Fibroblast of villous mesenchyme (primary cell): ENCODE measurements around the gene MEIS3. TPM values are rescaled to one million over a fixed set of nuclear protein-coding genes. Genes with fewer than 3 reads are reported as not detected.
A peak's percentile ranks its signal among the peaks of the same experiment; 100 is the strongest.
"Not testable (repeated sequence)": the region's sequence is repeated elsewhere in the genome, so short reads cannot be mapped to it uniquely, and the experiment has no call there.

Experiments used
- DNase-seq: peaks from one replicate; pipeline ENCODE4 v3.0.0-alpha.2; 2010; ENCODE audit warnings: low read depth
- H3K4me3 ChIP-seq: 2 replicates; pipeline ENCODE4 v1.5.1; 2011; ENCODE audit warnings: low read depth, mild to moderate bottlenecking, low read length
- total RNA-seq: library from RNA; depleted of rRNA; stranded (reverse); fragments of >200 nt; gene quantifications from 2 replicates; pipeline ENCODE4 v1.2.3, GENCODE V29; 2012
- TF ChIP-seq, protein P1 (sequence below): IDR thresholded peaks from 2 replicates; pipeline ENCODE4 v1.5.1; 2012; ENCODE audit warnings: low read depth, mild to moderate bottlenecking, low read length; ENCODE audit not compliant: insufficient read depth

The MEIS3 gene
- total RNA-seq, 1 donor, result 38.0 TPM

DNA sequence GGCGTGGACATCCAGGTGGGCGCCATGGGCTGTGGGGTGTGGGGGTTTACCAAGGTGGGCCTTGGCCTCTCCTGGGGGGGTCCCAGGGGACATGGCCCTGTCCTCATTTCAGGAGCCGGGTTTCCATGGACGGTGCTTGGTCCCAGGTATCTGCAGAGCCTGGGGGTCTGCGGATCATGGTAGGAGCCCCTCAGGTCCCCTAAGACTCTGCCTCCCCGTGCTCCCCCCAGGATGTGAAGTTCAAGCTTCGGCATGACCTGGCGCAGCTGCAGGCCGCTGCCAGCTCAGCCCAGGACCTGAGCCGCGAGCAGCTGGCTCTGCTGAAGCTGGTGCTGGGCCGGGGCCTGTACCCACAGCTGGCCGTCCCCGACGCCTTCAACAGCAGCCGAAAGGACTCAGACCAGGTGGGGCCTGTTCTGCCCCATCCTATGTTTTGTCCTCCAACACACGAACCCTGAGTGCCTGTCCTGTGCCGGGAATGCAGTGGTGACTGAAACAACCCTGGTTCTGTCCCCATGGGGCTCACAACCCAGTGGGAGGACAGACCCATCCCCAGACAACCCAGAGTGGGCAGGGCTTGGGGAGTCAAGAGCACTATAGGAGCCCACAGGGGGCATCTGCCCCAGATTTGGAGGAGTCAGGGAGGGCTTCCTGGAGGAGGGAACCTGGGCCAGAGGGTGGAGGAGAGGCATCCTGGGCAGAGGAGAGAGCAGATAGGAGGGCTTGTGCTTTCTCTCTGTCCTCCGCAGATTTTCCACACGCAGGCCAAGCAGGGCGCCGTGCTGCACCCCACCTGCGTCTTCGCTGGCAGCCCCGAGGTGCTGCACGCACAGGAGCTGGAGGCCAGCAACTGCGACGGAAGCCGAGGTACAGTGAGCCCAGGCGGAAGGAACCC, 43.4 kb downstream of the MEIS3 start:
- no peak for DNase-seq
- no peak overlapping the region for H3K4me3 ChIP-seq
- TF ChIP-seq, protein P1, sequence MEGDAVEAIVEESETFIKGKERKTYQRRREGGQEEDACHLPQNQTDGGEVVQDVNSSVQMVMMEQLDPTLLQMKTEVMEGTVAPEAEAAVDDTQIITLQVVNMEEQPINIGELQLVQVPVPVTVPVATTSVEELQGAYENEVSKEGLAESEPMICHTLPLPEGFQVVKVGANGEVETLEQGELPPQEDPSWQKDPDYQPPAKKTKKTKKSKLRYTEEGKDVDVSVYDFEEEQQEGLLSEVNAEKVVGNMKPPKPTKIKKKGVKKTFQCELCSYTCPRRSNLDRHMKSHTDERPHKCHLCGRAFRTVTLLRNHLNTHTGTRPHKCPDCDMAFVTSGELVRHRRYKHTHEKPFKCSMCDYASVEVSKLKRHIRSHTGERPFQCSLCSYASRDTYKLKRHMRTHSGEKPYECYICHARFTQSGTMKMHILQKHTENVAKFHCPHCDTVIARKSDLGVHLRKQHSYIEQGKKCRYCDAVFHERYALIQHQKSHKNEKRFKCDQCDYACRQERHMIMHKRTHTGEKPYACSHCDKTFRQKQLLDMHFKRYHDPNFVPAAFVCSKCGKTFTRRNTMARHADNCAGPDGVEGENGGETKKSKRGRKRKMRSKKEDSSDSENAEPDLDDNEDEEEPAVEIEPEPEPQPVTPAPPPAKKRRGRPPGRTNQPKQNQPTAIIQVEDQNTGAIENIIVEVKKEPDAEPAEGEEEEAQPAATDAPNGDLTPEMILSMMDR, result no peak

DNA sequence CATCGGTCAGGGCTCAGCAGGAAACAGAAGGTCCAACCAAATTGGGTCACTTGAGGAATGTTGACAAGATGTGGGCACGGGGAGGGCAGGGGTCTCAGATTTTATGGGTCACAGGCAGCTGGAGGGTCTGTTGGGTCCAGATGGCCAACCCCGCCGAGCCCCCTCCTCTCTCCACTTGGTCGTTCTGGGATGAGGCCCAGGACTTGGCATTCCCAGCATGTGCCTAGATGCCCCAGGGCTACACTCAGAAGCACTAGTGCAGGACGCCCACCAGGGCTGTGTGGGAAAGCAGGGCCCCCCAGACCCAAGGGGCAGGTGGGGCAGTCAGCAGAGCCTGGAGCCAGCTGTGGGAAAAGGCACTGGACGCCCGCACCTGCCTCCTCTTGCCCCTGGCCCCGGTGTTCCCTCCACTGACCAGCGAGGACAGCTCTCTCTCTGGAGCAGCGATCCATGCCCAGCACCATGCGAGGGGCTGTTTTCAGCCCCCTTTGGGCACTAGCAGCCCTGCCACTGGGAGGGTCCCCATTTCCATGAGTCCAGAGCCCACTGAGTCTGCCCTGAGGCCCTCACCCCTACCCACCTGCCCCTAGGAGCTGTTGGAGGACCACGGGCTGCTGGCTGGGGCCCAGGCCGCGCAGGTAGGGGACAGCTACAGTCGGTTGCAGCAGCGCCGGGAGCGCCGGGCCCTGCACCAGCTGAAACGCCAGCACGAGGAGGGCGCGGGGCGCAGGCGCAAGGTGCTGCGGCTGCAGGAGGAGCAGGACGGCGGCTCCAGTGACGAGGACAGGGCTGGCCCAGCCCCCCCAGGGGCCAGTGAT, 44.2 kb downstream of the MEIS3 start:
- H3K4me3 ChIP-seq, result no peak overlapping the region
- no peak for DNase-seq
- TF ChIP-seq, protein P1, result no peak

DNA sequence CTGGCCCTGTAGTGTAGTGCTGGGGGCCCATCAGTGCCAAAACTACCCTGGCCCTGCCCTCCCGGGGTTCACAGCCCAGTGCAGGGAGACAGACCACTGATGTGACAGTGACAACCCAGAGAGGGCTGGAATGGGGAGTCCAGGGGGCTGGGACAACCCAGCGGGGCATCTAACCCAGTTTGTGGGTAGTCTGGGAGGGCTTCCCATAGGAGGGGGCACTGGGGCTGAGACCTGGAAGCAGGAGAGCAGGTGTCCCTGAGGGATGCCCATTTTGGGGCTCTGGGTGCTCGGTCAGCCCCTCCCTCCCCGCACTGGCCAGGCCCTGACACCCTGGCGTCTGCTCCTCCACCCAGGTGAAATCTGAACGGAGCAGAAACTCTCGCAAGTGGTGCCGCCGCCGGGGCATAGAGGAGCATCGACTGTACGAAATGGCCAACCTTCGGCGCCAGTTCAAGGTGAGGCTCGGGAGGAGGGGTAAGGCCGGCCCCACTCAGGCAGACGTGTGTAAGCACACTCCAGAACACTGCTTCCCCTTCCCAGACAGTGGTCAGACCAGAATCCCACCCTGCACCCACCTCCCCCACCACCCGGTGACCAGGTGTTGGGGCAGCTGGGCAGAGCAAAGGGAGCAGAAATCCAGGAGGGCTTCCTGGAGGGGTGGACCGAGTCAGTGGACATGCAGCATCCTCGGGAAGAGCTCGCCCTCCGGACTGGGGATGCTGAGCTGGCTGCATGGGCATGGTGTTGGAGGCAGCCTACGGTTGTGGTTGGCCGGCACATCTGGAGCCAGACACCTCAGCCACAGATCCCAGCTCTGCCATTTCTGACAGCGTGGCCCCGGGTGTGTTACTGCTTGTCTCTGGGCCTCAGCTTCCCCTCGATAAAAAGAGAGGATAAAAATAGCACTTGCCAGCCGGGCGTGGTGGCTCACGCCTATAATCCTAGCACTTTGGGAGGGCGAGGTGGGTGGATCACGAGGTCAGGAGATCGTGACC, 45.8 kb downstream of the MEIS3 start:
- DNase-seq, result no peak

DNA sequence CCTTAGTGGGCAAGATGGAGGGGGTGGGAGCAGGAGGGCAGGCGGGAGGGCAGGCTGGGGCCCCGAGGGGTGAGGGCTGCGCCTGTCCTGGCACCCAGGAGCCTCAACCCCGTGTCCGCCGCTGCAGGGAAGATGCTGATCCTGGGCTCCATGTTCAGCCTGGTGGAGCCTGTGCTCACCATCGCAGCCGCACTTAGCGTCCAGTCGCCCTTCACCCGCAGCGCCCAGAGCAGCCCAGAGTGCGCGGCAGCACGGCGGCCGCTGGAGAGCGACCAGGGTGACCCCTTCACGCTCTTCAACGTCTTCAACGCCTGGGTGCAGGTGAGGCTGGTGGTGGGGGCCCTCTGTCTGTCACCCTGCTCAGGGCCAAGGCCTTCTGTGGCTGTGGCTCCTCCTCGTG, 46.7 kb downstream of the MEIS3 start:
- no peak overlapping the region for H3K4me3 ChIP-seq
- TF ChIP-seq, protein P1, result no peak
- DNase-seq, result no peak

More for the DNA sequence above, 45.8 kb downstream of the MEIS3 start:
- H3K4me3 ChIP-seq, result no peak overlapping the region
- TF ChIP-seq, protein P1, result no peak

DNA sequence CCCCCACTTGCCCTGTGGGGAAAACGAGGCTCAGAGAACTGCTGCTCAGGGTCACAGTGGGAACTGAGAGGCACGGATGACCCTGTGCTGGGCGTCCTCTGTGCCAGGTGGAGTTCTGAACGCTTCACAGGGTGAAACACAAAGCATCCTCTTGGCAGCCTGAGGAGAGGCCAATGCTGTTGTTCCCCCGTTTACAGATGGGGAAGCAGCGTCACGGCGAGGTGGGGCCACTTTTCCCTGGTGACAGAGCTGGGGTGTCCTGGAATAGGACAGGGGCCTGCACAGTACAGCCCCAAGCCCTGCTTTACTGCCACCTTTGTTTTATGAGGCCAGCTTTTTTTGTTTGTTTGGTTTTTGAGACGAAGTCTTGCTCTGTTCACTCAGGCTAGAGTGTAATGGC, 48.1 kb downstream of the MEIS3 start:
- no peak for DNase-seq
- TF ChIP-seq, protein P1, result no peak

DNA sequence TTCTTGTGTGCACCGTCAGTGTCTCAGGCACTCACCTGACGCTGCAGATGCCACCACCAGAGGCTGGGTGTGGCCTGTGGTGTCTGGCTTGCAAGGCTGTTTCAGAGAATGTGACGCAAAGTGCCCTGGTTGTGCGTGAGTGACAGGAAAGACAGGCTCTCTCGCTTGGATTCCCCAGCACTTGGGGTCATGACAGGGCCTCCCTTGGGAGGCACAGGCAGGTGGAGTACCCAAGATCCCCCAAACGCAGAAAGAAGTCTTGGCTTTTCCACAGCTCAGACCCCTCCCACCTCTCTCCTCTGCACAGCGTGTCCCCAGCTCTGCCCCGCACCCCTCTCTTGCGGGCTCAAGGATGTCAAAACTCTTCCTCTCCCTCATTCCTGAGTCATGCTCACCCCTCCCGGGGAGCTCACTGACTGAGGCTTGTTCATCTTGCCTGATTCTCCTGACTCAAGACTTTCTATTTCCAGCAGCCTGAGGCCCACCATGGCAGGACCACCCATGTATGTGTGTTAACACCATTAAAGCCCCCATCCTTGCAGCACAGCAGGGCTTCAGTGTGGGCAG, 49.2 kb downstream of the MEIS3 start:
- TF ChIP-seq, protein P1, result no peak
- peak; percentile 63 for DNase-seq
- no peak overlapping the region for H3K4me3 ChIP-seq

More for the DNA sequence above, 48.1 kb downstream of the MEIS3 start:
- no peak overlapping the region for H3K4me3 ChIP-seq

DNA sequence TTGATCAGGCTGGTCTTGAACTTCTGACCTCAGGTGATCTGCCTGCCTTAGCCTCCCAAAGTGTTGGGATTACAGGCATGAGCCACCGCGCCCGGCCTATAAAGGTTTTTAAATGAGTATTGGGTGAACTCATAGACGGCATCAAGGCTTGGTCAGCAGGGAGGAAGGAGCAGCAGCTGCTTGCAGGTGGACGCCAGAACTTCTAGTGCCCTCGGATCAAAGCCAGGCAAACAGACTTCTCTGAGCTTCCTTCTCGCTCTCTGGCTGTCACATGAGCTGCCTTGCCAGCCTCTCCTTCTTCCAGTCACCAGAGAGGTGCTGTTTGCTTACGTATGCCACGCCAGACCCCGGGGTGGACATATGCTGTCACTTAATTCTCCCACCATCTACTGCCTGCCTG, 53.9 kb downstream of the MEIS3 start:
- not testable (repeated sequence) for H3K4me3 ChIP-seq, DNase-seq
